GM10248 (cell line): ENCODE measurements around the gene S100PBP.

ENCODE experiments used
- CTCF ChIA-PET: fragments of 300-600 bp; sonication (Branson Sonifier 250); formaldehyde crosslinking; extraction: SDS; loops from one replicate; lab custom pipeline; 2021; ENCODE audit warnings: antibody characterized with exemption; lab: Yijun Ruan, JAX
- POLR2A ChIA-PET: fragments of 350-650 bp; sonication (Branson Sonifier 250); formaldehyde crosslinking; extraction: SDS; loops from one replicate; lab custom pipeline; 2020; ENCODE audit warnings: antibody characterized with exemption; lab: Yijun Ruan, JAX
- DNase-seq: peaks from one replicate; pipeline ENCODE4 v3.0.0; 2012; ENCODE audit errors: extremely low spot score
- TF ChIP-seq, protein P1 (sequence below): IDR thresholded peaks from 2 replicates; pipeline ENCODE4 v1.5.1; 2012; ENCODE audit warnings: mild to moderate bottlenecking, low read depth; ENCODE audit errors: extremely low read depth, missing control alignments, control extremely low read depth

Gene S100PBP

DNA sequence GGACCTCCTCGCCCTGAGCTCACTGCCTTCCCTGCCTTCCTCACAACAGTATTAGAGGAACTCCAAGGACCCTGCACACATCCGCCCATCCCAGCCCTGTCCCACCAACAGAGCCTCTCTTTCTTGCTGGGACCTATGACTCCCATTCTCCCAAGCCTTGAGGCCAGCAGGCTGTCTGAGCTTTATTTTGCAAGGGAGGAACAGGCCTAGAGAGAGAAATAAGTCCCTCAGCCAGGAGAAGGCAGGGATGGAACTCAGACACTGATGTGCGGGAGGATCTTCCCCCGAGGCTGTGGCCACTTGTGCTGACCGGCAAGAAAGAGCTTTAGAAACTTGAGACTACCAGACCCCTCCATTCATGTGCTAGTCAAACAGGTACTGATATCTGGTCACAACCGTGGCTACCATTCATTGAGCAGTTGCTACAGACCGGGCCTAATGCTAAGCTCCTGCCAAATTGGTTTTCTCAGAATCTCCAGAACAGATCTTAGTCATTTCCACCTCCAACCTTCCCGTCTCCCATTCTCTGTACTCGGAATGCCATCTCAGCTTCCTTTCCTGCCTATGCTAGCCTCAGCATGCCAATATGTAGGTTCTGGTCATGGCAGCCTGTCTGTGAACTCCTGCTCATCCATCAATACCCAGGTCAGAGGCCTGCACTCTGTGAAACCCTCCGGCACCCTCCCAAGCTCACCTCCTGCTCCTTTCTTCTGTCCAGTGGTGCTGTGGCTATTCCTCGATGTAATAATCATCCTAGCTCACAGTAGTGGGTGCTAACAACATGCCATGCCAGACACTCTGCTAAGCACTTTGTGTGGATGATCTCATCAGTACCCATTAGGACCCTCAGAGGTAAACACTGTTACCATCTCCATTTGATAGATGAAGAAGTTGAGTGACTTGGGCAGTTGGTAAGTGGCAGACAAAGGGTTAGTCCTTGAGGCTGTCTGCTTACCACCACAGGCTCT, 79.9 kb downstream of the S100PBP start:
- DNase-seq: no peak
- POLR2A ChIA-PET: no interaction called here
- CTCF ChIA-PET: interaction anchor here (1.0 to 2.9 kb wide), 8 partner anchors 9 to 377 kb away, joined by 3 to 20 read pairs (median 4); no protein-coding TSS in a partner anchor
- TF ChIP-seq, protein P1, sequence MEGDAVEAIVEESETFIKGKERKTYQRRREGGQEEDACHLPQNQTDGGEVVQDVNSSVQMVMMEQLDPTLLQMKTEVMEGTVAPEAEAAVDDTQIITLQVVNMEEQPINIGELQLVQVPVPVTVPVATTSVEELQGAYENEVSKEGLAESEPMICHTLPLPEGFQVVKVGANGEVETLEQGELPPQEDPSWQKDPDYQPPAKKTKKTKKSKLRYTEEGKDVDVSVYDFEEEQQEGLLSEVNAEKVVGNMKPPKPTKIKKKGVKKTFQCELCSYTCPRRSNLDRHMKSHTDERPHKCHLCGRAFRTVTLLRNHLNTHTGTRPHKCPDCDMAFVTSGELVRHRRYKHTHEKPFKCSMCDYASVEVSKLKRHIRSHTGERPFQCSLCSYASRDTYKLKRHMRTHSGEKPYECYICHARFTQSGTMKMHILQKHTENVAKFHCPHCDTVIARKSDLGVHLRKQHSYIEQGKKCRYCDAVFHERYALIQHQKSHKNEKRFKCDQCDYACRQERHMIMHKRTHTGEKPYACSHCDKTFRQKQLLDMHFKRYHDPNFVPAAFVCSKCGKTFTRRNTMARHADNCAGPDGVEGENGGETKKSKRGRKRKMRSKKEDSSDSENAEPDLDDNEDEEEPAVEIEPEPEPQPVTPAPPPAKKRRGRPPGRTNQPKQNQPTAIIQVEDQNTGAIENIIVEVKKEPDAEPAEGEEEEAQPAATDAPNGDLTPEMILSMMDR: no peak

DNA sequence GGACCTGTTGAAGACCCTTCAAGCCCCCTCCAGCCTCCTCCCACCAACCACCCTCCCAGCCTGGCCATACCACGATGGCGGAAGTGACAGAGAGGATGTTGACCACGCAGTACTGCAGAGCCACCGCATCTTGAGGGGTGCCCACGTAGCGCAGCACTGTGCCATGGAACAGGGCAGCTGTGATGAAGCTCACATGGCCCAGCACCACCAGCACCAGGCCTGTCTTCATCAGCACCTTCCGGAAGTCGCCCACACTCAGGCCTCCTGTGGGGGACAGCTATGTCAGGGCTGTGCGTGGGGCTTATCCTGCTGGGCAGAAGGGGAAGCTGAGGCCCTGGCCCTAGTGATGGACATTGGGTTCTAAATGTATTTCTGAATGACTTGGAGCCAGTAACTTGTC, 80.6 kb downstream of the S100PBP start:
- POLR2A ChIA-PET: no interaction called here
- CTCF ChIA-PET: interaction anchor here (0.7 to 2.9 kb wide), 7 partner anchors 11 to 378 kb away, joined by 3 to 20 read pairs (median 4); partner anchors contain the start of gene HPCA

DNA sequence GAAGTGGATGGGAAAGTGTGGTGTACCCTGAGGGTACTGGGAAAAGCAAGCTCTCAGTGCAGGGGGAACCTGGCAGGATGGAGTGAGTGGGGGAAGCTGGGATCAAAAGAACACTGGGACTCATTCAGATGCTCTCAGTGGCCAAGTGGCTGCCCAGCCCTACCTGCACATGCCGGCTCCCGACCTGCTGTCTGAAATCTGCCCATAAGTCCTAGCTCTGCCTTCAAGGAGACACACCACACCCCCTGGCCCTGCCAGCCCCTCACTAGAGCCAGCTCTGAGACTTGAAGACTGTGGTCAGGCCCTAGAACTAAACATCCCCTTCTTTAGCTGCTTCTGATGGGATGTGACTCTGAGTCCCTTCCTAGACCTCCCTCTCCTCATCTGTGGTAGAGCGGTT, 81.5 kb downstream of the S100PBP start:
- ChIA-PET CTCF (interaction anchor here (0.8 to 2.9 kb wide), 9 partner anchors 12 to 187 kb away, joined by 3 to 20 read pairs (median 3); partner anchors contain the start of gene HPCA), POLR2A (no interaction called here)
- DNase-seq: no peak
- TF ChIP-seq, protein P1: no peak

More for the DNA sequence above, 80.6 kb downstream of the S100PBP start:
- DNase-seq: no peak
- TF ChIP-seq, protein P1: no peak

DNA sequence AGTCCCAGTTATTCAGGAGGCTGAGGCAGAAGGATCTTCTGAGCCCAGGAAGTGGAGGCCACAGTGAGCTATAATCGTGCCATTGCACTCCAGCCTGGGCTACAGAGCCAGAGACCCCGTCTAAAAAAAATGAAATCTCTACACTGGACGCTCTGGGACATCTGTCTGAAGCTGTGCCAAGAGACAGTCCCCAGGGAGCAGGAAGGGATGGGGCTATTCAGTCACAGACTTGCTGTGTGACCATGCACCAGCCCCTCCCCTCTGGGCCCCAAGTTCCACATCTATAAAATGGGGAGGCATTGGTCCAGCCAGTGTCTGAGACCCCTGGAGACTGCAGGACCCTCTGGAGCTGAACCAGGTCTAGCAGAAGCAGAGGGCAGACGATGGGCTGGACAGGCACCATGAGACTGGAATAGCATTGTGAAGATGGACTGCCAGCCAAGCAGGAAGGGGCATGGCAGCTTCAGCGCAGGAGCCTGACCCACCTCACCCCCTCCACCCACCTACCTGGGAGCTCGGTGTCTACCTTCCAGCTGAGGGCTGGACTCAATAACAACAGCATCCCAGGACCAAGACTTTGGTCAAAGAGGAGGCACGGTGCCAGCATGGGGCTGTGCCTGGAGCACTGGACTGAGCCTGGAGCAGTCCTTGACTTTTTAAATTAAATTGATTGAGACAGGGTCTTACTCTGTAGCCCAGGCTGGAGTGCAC, 82.3 kb downstream of the S100PBP start:
- TF ChIP-seq, protein P1: no peak
- POLR2A ChIA-PET: no interaction called here
- DNase-seq: no peak
- CTCF ChIA-PET: interaction anchor here (1.0 to 2.5 kb wide), 6 partner anchors 13 to 123 kb away, joined by 3 to 10 read pairs (median 3); partner anchors contain the start of gene HPCA

DNA sequence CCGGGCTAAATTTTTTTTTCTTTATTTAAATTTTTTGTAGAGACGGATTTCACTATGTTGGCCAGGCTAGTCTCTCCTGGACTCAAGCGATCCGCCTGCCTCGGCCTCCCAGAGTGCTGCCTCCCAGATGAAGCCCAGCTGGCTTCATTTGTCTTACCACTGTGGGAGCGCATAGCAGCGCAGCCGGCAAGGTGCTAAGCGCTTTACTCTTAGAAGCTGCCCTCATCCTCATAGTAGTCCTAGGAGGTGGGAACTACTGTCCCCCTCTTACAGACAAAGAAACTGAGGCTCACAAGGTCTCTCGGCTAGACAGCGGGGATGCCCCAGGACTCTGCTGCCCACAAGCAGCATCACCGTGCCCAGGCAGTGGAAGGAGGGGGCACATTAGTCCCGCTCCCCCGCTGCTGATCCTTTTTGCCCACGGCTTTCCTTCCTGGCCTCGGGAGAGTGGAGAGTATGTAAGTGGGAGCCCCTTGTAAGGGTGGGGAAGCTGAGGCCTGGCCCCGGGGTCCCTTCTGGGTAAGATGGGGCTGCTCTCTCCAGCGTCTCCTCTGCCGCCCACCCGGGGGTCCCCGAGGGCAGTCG, 83.0 kb downstream of the S100PBP start:
- DNase-seq: no peak
- CTCF ChIA-PET: interaction anchor here (1.0 to 2.5 kb wide), 3 partner anchors 14 to 122 kb away, joined by 3 to 10 read pairs (median 3); partner anchors contain the start of gene HPCA
- POLR2A ChIA-PET: no interaction called here
- TF ChIP-seq, protein P1: no peak
